B cell (primary cell): Measurements from ENCODE around the gene AP2S1. TPM values are rescaled to one million over a fixed set of nuclear protein-coding genes. Genes with fewer than 3 reads are reported as not detected.

Experiments
- ATAC-seq: fragments of 200-7000 bp; cut with Tn5 transposase; one replicate; pipeline ENCODE4 v1.10.0; 2021; ENCODE audit warnings: low read depth, mild to moderate bottlenecking, moderate number of reproducible peaks, moderate library complexity
- CTCF ChIA-PET: fragments of 350-600 bp; sonication (Branson Sonifier 250); formaldehyde crosslinking; loops from one replicate; lab custom pipeline; 2021; ENCODE audit warnings: antibody characterized with exemption, inconsistent platforms; lab: Charles Lee
- POLR2A ChIA-PET: fragments of 350-600 bp; sonication (Branson Sonifier 250); formaldehyde crosslinking; loops from one replicate; lab custom pipeline; 2021; ENCODE audit warnings: antibody characterized with exemption; lab: Charles Lee
- DNase-seq: peaks from one replicate; pipeline ENCODE4 v3.0.0; 2013
- H2AFZ ChIP-seq: 2 replicates; pipeline ENCODE4 v1.6.1; 2012; ENCODE audit warnings: mild to moderate bottlenecking, low read depth, low read length; ENCODE audit not compliant: insufficient read depth, poor library complexity, severe bottlenecking
- H3K27ac ChIP-seq, 2 donors: 1 replicate in 1 of 2; 2 replicates in 1 of 2; pipeline ENCODE4 v1.5.1; 2012 to 2013; ENCODE audit warnings: low read length in 2 of 2, mild to moderate bottlenecking in 2 of 2, moderate library complexity in 1 of 2
- H3K27me3 ChIP-seq, 4 experiments: fragments of 200-600 bp in 1 of 4; sonication (generic) in 1 of 4; replicated peaks in 1 of 4; 1 replicate in 2 of 4; 2 replicates in 2 of 4; pipeline versions ENCODE4 v1.6.1 to v1.7.0; 2013 to 2016; ENCODE audit warnings: low read length in 3 of 4, mild to moderate bottlenecking in 2 of 4, mixed read lengths in 1 of 4, moderate library complexity in 1 of 4; ENCODE audit not compliant: insufficient read depth in 4 of 4, control insufficient read depth in 3 of 4; ENCODE audit errors: control extremely low read depth in 1 of 4
- H3K36me3 ChIP-seq, 2 experiments: replicated peaks in 1 of 2; 1 replicate in 1 of 2; 2 replicates in 1 of 2; pipeline versions ENCODE4 v1.6.1 to v1.7.1; 2013; ENCODE audit warnings: low read length in 1 of 2; ENCODE audit not compliant: insufficient read depth in 2 of 2, control insufficient read depth in 1 of 2; ENCODE audit errors: control extremely low read depth in 1 of 2, extremely low read depth in 1 of 2
- H3K4me1 ChIP-seq, 2 donors: fragments of 200-600 bp in 1 of 2; sonication (generic) in 1 of 2; 1 replicate in 1 of 2; 2 replicates in 1 of 2; pipeline versions ENCODE4 v1.5.1 to v1.6.1; 2013 to 2017; ENCODE audit warnings: low read length in 2 of 2; ENCODE audit not compliant: control insufficient read depth in 2 of 2, insufficient read depth in 2 of 2
- H3K4me2 ChIP-seq: replicated peaks from 2 replicates; pipeline ENCODE3; 2012; ENCODE audit warnings: mild to moderate bottlenecking, low read depth, low read length; ENCODE audit not compliant: poor library complexity, severe bottlenecking
- H3K4me3 ChIP-seq, 5 experiments: fragments of 200-600 bp in 1 of 5; sonication (generic) in 1 of 5; 1 replicate in 3 of 5; 2 replicates in 2 of 5; pipeline versions ENCODE4 v1.5.1 to v1.7.0; 2011 to 2016; ENCODE audit warnings: low read length in 4 of 5, mild to moderate bottlenecking in 4 of 5, low read depth in 2 of 5, control low read depth in 1 of 5, moderate library complexity in 1 of 5; ENCODE audit not compliant: insufficient read depth in 1 of 5; ENCODE audit errors: control extremely low read depth in 1 of 5, extremely low read depth in 1 of 5
- H3K79me2 ChIP-seq: fragments of 200-600 bp; sonication (generic); one replicate; pipeline ENCODE4 v1.6.0; 2016; ENCODE audit warnings: low read length; ENCODE audit not compliant: control insufficient read depth, insufficient read depth
- H3K9ac ChIP-seq: fragments of 200-600 bp; sonication (generic); 2 replicates; pipeline ENCODE4 v1.6.1; 2017; ENCODE audit warnings: mild to moderate bottlenecking, low read length, moderate library complexity
- H3K9me3 ChIP-seq, 3 donors: one replicate each; pipeline versions ENCODE4 v1.6.1 to v1.7.1; 2013; ENCODE audit warnings: low read length in 2 of 3; ENCODE audit not compliant: control insufficient read depth in 2 of 3, insufficient read depth in 1 of 3; ENCODE audit errors: control extremely low read depth in 1 of 3
- H4K20me1 ChIP-seq: 2 replicates; pipeline ENCODE4 v1.6.0; 2012; ENCODE audit warnings: mild to moderate bottlenecking, low read length; ENCODE audit not compliant: insufficient read depth, control insufficient read depth, poor library complexity, severe bottlenecking
- H3K27ac Mint-ChIP-seq: one replicate; pipeline ENCODE4 v1.8.0; 2021; ENCODE audit warnings: mixed read lengths
- H3K27me3 Mint-ChIP-seq: one replicate; pipeline ENCODE4 v1.8.0; 2021; ENCODE audit warnings: mixed read lengths
- H3K4me1 Mint-ChIP-seq: one replicate; pipeline ENCODE4 v1.8.0; 2021; ENCODE audit warnings: mixed read lengths
- H3K4me3 Mint-ChIP-seq: one replicate; pipeline ENCODE4 v1.8.0; 2021; ENCODE audit warnings: mixed read lengths
- H3K9me3 Mint-ChIP-seq: one replicate; pipeline ENCODE4 v1.8.0; 2022; ENCODE audit warnings: mixed read lengths; ENCODE audit not compliant: insufficient read depth
- CTCF ChIP-seq: fragments of 200-600 bp; IDR thresholded peaks from one replicate; pipeline ENCODE4 v1.8.0; 2022; ENCODE audit warnings: antibody characterized with exemption, mild to moderate bottlenecking
- EZH2 ChIP-seq: IDR thresholded peaks from 2 replicates; pipeline ENCODE4 v1.6.1; 2012; ENCODE audit warnings: borderline replicate concordance, low read depth, mild to moderate bottlenecking, moderate library complexity, low read length; ENCODE audit not compliant: insufficient read depth, poor library complexity, severe bottlenecking
- WGBS: methylation state at CpG from one replicate; pipeline ENCODE4 v1.1.5; 2013; ENCODE audit warnings: missing lambda C conversion rate; ENCODE audit not compliant: insufficient coverage; 5-methylcytosine and 5-hydroxymethylcytosine counted together
- intact Hi-C: fragments of 100-400 bp; cut with micrococcal nuclease; formaldehyde crosslinking; loops from one replicate; pipeline ENCODE4 v1.10.0; 2022
- polyA plus RNA-seq: library from polyadenylated mRNA; depleted of rRNA; stranded (reverse); fragments of >200 nt; gene quantifications from 2 replicates; pipeline ENCODE4 v1.2.3, GENCODE V29; 2012
- total RNA-seq, 2 donors: library from RNA; stranded (reverse); fragments of 120-200 nt in 1 of 2; gene quantifications; 1 replicate in 1 of 2; 2 replicates in 1 of 2; pipeline versions ENCODE4 v1.2.3 to v1.2.4, GENCODE V29; 2013 to 2022

The AP2S1 gene
- total and polyA plus RNA-seq, 2 donors (not counting 1 experiment from before 2014, with no cell fraction given): 47.2 to 51.3 TPM

GRCh38 chr19:46860846-46861690 lies 10.4 kb upstream of the AP2S1 start, which contains the start of gene ARHGAP35:
Gene ARHGAP35 (plus strand): TSS chr19:46860997. CDS start chr19:46918676, 57,679 bp downstream.
- Mint-ChIP-seq H3K27ac (peak within 1 kb of the TSS; percentile 95), H3K27me3 (no peaks in the 10 kb centered on the region), H3K9me3 (peaks cover 2% of the 10 kb centered on the region), H3K4me1 (peaks cover 24% of the 10 kb centered on the region), H3K4me3 (peak within 1 kb of the TSS; percentile 91)
- Histone ChIP-seq H3K27ac (peak within 1 kb of the TSS; percentile 71 to 77), H3K9ac (peak within 1 kb of the TSS; percentile 76), H3K4me3 (peak within 1 kb of the TSS; percentile 59 to 79 (median 77)), H3K79me2 (peaks cover 47% of the 10 kb centered on the region), H2AFZ (peak within 1 kb of the TSS; percentile 96), H3K9me3 (peaks cover 0 to 5% (median 0%) of the 10 kb centered on the region in 3 donors), H3K27me3 (no peaks in the 10 kb centered on the region), H3K4me1 (peaks cover 34 to 36% of the 10 kb centered on the region in 2 donors), H3K36me3 (no peaks in the 10 kb centered on the region), H3K4me2 (peak within 1 kb of the TSS; percentile 90), H4K20me1 (peaks cover 27% of the 10 kb centered on the region)
- TF ChIP-seq EZH2 (no peak), CTCF (no peak)
- ATAC-seq (peak; percentile 49), DNase-seq (no peak)
- WGBS: under 1% methylated on average over 62 of the region's 91 CpGs
- CTCF ChIA-PET: interaction anchor here (0.6 to 2.5 kb wide), 4 partner anchors 9 to 982 kb away, joined by 3 to 11 read pairs (median 8); no protein-coding TSS in a partner anchor
- POLR2A ChIA-PET: interaction anchor here (0.9 to 1.3 kb wide), 4 partner anchors 11 to 1131 kb away, joined by 3 to 4 read pairs (median 4); partner anchors contain the start of genes AP2S1 and CCDC9
- intact Hi-C loops: loop anchor here (1.0 to 10.0 kb wide), 6 partner anchors 10 to 394 kb away; partner anchors contain the start of genes CCDC9, DACT3, SAE1 and ZC3H4
